GM20000 (cell line): ENCODE measurements around the gene DNAJC11.

Experiments used
- DNase-seq: peaks from one replicate; pipeline ENCODE4 v3.0.0; 2012; ENCODE audit warnings: low spot score
- TF ChIP-seq, protein P1 (sequence below): IDR thresholded peaks from 2 replicates; pipeline ENCODE4 v1.5.1; 2012; ENCODE audit warnings: mild to moderate bottlenecking, control low read depth; ENCODE audit errors: extremely low read depth, missing control alignments

Gene DNAJC11

DNA sequence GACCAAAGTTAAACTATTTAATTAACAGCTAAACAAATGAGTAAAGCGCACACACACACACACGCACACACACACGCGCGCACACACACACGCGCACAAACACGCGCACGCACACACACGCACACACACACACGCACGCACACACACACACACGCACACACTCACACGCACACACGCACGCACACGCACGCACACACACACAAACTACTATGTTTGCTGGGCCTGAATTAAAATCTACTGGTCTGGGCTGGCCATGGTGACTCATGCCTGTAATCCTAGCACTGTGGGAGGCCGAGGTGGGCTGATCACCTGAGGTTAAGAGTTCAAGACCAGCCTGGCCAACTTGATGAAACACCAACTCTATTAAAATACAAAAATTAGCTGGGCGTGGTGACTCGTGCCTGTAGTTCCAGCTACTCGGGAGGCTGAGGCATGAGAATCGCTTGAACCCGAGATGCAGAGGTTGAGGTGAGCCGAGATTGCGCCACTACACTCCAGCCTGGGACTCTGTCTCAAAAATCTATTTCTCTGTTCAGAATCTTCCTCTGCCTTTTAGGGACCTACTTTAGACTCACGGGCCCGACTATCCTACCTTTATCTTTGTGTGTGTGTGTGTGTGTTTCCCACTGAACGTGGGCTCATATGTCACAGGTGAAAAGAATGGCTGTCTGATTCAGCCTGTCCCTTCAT, 37.5 kb upstream of the DNAJC11 start:
- TF ChIP-seq, protein P1, sequence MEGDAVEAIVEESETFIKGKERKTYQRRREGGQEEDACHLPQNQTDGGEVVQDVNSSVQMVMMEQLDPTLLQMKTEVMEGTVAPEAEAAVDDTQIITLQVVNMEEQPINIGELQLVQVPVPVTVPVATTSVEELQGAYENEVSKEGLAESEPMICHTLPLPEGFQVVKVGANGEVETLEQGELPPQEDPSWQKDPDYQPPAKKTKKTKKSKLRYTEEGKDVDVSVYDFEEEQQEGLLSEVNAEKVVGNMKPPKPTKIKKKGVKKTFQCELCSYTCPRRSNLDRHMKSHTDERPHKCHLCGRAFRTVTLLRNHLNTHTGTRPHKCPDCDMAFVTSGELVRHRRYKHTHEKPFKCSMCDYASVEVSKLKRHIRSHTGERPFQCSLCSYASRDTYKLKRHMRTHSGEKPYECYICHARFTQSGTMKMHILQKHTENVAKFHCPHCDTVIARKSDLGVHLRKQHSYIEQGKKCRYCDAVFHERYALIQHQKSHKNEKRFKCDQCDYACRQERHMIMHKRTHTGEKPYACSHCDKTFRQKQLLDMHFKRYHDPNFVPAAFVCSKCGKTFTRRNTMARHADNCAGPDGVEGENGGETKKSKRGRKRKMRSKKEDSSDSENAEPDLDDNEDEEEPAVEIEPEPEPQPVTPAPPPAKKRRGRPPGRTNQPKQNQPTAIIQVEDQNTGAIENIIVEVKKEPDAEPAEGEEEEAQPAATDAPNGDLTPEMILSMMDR = no peak
- no peak for DNase-seq

DNA sequence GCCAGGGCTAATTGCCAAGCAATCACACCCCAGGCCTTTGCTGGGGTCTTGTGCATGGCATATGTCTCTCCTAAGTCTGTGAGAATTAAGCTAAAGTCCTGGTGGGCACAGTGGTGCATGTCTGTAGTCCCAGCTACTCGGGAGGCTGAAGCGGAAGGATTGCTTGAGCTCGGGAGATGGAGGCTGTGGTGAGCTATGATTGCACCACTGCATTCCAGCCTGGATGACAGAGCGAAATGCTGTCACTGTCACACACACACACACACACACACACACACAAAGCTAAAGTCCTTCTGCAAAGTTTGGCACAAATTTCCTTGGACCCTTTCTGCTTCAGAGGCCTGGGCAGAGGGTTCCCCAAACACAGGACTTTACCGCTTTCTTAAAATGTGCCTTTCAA, 31.3 kb upstream of the DNAJC11 start:
- no peak for DNase-seq
- TF ChIP-seq, protein P1 = no peak

DNA sequence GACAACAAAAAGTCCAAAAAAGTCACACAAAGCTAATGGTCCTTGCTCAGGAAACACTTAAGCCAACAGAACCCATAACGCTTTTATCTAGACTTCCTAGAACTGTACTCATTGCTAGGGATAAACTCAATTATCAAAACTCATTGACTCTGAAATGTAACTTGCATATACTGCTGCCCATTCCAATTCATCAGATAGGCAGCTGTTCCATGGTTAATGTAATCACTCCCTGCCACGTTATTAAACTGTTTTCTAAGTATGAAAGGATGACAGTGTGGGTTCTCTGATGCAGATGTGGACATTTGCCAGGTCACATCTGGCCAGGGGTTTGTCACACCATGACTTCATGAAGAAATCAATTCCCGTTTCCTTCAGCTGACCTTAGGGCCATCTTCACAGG, 30.3 kb upstream of the DNAJC11 start:
- TF ChIP-seq, protein P1 = no peak
- no peak for DNase-seq

DNA sequence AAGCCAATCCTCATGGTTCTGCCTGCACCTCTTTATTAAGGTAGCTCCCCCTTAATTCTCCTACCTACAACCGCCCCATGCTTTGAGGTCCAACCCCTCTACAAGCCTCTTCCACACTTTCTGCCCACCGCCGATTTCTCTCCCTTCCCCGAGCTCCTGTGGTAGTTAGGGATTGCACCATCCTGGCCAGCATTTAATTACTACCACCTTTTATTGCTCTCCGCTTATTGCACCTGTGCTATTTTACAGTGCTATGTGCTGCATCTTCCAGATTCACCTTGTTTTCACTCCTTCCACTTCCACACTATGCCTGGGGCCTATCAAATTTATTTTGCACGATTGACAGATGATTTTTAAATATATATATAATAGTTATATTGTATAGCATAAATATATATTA, 29.3 kb upstream of the DNAJC11 start:
- no peak for DNase-seq
- TF ChIP-seq, protein P1 = no peak

DNA sequence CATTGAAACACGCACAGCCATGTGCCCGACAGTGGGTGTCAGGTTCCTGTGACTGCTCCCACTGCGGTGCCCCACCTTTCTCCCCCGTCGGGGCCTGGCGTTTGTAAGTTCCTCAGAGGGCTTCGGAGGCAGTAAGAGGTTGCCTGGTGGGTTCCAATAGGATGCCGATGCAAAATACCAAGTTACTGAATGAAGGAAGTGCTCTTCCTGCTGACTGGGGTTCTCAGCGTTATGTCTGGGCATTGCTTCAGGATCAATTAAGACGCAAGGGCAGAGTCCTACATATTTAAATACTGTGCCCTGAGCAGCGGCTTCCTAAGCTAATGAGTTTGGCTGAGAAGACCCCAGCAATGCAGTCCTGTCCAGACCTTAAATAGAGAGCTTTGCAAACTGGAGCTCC, 28.9 kb upstream of the DNAJC11 start:
- TF ChIP-seq, protein P1 = no peak
- DNase-seq = no peak

DNA sequence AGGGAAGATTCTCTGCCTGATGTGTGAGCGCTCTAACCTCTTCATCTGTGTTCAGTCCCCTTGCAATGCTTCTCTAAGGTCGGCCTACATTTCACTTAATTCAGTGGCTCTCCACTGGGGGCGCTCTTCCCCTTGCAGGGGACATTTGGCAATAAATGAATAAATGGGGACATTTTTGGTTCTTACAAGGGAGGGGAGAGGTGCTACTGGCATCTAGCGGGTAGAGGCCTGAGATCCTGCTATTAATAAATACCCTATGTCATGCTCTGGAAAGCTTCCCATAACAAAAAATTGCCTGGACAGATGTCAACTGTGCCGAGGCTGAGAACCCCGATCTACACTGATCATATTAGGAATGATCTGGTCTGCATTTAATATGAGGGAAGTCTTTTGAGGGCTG, 25.9 kb upstream of the DNAJC11 start:
- DNase-seq = peak; percentile 80
- TF ChIP-seq, protein P1 = peak; percentile 91

DNA sequence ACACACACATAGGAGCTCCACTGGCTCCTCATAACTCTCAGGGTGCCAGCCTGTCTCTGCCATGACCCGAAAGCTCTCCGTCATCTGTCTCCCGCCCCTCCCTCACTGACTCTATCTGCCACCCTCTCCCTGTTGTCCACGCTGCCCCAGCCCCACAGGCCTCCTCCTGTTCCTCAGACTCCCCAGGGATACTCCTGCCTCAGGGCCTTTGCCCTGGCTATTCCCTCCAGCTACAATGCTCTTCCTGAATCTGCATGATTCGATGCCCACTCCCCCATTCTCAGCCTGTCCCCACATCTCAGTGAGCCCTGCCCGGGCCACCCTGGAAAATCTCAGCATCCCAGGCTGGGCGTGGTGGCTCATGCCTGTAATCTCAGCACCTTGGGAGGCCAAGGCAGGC, 24.6 kb upstream of the DNAJC11 start:
- TF ChIP-seq, protein P1 = no peak
- no peak for DNase-seq
